Measurements from ENCODE around the gene SPATA12. TPM values are rescaled to one million over a fixed set of nuclear protein-coding genes. Genes with fewer than 3 reads are reported as not detected.
A peak's percentile ranks its signal among the peaks of the same experiment; 100 is the strongest.

The SPATA12 gene
- total RNA-seq, 1 donor from 2014 or later: 0.38 TPM

GRCh38 chr3:57109437-57110199 is 49.2 kb downstream of the SPATA12 start:
- Histone ChIP-seq H3K27ac (no peak overlapping the region), H3K36me3 (no peaks in the 10 kb centered on the region), H3K4me1 (no peaks in the 10 kb centered on the region), H3K9me3 (no peaks in the 10 kb centered on the region), H3K27me3 (no peaks in the 10 kb centered on the region), H3K4me3 (no peak overlapping the region)
- no peak for TF ChIP-seq CTCF (IDR thresholded peaks at IDR 0.05)
- intact Hi-C loops (cut with DNase I): no loop called here
- ATAC-seq (no peak), DNase-seq (no peak)

- intact Hi-C loops (cut with DNase I): no loop called here
- TF ChIP-seq CTCF (IDR thresholded peaks at IDR 0.05): no peak
- Histone ChIP-seq H3K4me3 (no peak overlapping the region), H3K27ac (no peak overlapping the region), H3K27me3 (no peaks in the 10 kb centered on the region), H3K36me3 (no peaks in the 10 kb centered on the region), H3K9me3 (no peaks in the 10 kb centered on the region), H3K4me1 (no peaks in the 10 kb centered on the region)
- no peak for DNase-seq
- ATAC-seq: no peak
Observed at GRCh38 chr3:57110214-57110613, 49.8 kb downstream of the SPATA12 start.

GRCh38 chr3:57110798-57111197 is 50.3 kb downstream of the SPATA12 start:
- no peak overlapping the region for H3K4me3 ChIP-seq
- ATAC-seq: no peak
- DNase-seq: no peak

GRCh38 chr3:57112206-57112605 is 51.7 kb downstream of the SPATA12 start:
- no peaks in the 10 kb centered on the region for H3K4me1 ChIP-seq
- no peak for ATAC-seq
- no peak overlapping the region for H3K4me3 ChIP-seq
- no peaks in the 10 kb centered on the region for H3K9me3 ChIP-seq
- no peak overlapping the region for H3K27ac ChIP-seq
- peak; percentile 15 for TF ChIP-seq CTCF (IDR thresholded peaks at IDR 0.05)
- H3K36me3 ChIP-seq: no peaks in the 10 kb centered on the region
- intact Hi-C loops (cut with DNase I): no loop called here
- H3K27me3 ChIP-seq: no peaks in the 10 kb centered on the region
- no peak for DNase-seq

More at GRCh38 chr3:57110798-57111197, 50.3 kb downstream of the SPATA12 start:
- TF ChIP-seq CTCF (IDR thresholded peaks at IDR 0.05): no peak
- H3K4me1 ChIP-seq: no peaks in the 10 kb centered on the region
- H3K9me3 ChIP-seq: no peaks in the 10 kb centered on the region
- H3K27ac ChIP-seq: no peak overlapping the region
- intact Hi-C loops (cut with DNase I): no loop called here
- H3K36me3 ChIP-seq: no peaks in the 10 kb centered on the region
- no peaks in the 10 kb centered on the region for H3K27me3 ChIP-seq

GRCh38 chr3:57116501-57116900 is 56.0 kb downstream of the SPATA12 start:
- no peaks in the 10 kb centered on the region for H3K9me3 ChIP-seq
- H3K27me3 ChIP-seq: no peaks in the 10 kb centered on the region
- DNase-seq: no peak
- intact Hi-C loops (cut with DNase I): no loop called here
- no peak overlapping the region for H3K4me3 ChIP-seq
- no peak overlapping the region for H3K27ac ChIP-seq
- no peaks in the 10 kb centered on the region for H3K4me1 ChIP-seq
- no peak for TF ChIP-seq CTCF (IDR thresholded peaks at IDR 0.05)
- ATAC-seq: no peak
- no peaks in the 10 kb centered on the region for H3K36me3 ChIP-seq
